HEK293 (cell line): ENCODE measurements around the gene ODAPH.
"Not testable (repeated sequence)": the region's sequence is repeated elsewhere in the genome, so short reads cannot be mapped to it uniquely, and the experiment has no call there.

Source experiments
- CTCF ChIP-seq: fragments of 450-650 bp; formaldehyde crosslinking; IDR thresholded peaks from 2 replicates; pipeline ENCODE4 v1.5.1; 2016; ENCODE audit warnings: missing biosample characterization, missing genetic modification characterization
- GLI4 ChIP-seq: fragments of 450-650 bp; formaldehyde crosslinking; IDR thresholded peaks from 2 replicates; pipeline ENCODE4 v1.5.1; 2016; ENCODE audit warnings: missing biosample characterization, missing genetic modification characterization
- PRDM10 ChIP-seq: fragments of 450-650 bp; formaldehyde crosslinking; IDR thresholded peaks from 2 replicates; pipeline ENCODE4 v1.5.1; 2016; ENCODE audit warnings: missing biosample characterization, missing genetic modification characterization
- SP7 ChIP-seq: fragments of 450-650 bp; formaldehyde crosslinking; IDR thresholded peaks from 2 replicates; pipeline ENCODE4 v1.5.1; 2016; ENCODE audit warnings: missing biosample characterization, missing genetic modification characterization
- ZNF558 ChIP-seq: fragments of 450-650 bp; formaldehyde crosslinking; IDR thresholded peaks from 2 replicates; pipeline ENCODE4 v1.5.1; 2016; ENCODE audit warnings: missing biosample characterization, missing genetic modification characterization
- TF ChIP-seq, protein P1 (sequence below): fragments of 450-650 bp; formaldehyde crosslinking; IDR thresholded peaks from 2 replicates; pipeline ENCODE4 v1.5.1; 2016; ENCODE audit warnings: missing biosample characterization, missing genetic modification characterization

DNA sequence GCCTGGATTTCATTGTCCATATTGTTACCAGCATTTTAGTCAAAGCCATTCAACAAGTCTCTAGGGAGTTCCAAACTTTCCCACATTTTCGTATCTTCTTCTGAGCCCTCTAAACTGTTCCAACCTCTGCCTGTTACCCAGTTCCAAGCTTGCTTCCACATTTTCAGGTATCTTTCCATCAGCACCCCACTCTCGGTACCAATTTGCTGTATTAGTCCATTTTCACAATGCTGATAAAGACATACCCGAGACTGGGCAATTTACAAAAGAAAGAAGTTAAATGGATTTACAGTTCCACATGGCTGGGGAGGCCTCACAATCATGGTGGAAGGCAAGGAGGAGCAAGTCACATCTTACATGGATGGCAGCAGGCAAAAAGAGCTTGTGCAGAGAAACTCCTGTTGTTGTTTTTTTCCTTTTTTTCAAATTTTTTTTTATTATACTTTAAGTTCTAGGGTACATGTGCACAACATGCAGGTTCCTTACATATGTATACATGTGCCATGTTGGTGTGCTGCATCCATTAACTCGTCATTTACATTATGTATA lies 22.5 kb upstream of the ODAPH start:
- TF ChIP-seq PRDM10 (tag by site-specific recombination); GLI4 (tag by site-specific recombination); ZNF558 (tag by site-specific recombination); CTCF; SP7: not testable (repeated sequence)
- TF ChIP-seq, protein P1, sequence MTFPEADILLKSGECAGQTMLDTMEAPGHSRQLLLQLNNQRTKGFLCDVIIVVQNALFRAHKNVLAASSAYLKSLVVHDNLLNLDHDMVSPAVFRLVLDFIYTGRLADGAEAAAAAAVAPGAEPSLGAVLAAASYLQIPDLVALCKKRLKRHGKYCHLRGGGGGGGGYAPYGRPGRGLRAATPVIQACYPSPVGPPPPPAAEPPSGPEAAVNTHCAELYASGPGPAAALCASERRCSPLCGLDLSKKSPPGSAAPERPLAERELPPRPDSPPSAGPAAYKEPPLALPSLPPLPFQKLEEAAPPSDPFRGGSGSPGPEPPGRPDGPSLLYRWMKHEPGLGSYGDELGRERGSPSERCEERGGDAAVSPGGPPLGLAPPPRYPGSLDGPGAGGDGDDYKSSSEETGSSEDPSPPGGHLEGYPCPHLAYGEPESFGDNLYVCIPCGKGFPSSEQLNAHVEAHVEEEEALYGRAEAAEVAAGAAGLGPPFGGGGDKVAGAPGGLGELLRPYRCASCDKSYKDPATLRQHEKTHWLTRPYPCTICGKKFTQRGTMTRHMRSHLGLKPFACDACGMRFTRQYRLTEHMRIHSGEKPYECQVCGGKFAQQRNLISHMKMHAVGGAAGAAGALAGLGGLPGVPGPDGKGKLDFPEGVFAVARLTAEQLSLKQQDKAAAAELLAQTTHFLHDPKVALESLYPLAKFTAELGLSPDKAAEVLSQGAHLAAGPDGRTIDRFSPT (tag by site-specific recombination) = not testable (repeated sequence)
